Upper lobe of left lung (tissue), 6 donors: ENCODE data around the gene CLSTN2. TPM values are rescaled to one million over a fixed set of nuclear protein-coding genes. Genes with fewer than 3 reads are reported as not detected.

ENCODE experiments used
- ATAC-seq, 2 donors: fragments of 200-7000 bp; cut with Tn5 transposase; one replicate each; pipeline ENCODE4 v1.9.1; 2022; ENCODE audit warnings: mild to moderate bottlenecking in 2 of 2, moderate library complexity in 2 of 2; ENCODE audit not compliant: low FRiP score in 2 of 2
- DNase-seq, 2 donors: peaks; one replicate each; pipeline ENCODE4 v3.0.0-alpha.2; 2019 to 2020
- H3K27ac ChIP-seq, 4 donors: fragments of 200-600 bp; sonication (generic); one replicate each; pipeline ENCODE4 v1.5.1; 2016 to 2019
- H3K27me3 ChIP-seq, 4 donors: fragments of 200-600 bp; sonication (generic); one replicate each; pipeline ENCODE4 v1.5.1; 2017 to 2019
- H3K36me3 ChIP-seq, 4 donors: fragments of 200-600 bp; sonication (generic); one replicate each; pipeline ENCODE4 v1.5.1; 2016 to 2019
- H3K4me1 ChIP-seq, 4 donors: fragments of 200-600 bp; sonication (generic); one replicate each; pipeline ENCODE4 v1.5.1; 2018 to 2019
- H3K4me3 ChIP-seq, 4 donors: fragments of 200-600 bp; sonication (generic); one replicate each; pipeline ENCODE4 v1.5.1; 2017 to 2019; ENCODE audit warnings: mild to moderate bottlenecking in 2 of 4, moderate library complexity in 1 of 4
- H3K9me3 ChIP-seq, 4 donors: fragments of 200-600 bp; sonication (generic); one replicate each; pipeline ENCODE4 v1.5.1; 2018 to 2019
- CTCF ChIP-seq, 6 experiments: fragments of 450-650 bp in 4 of 6; fragments of 200-600 bp in 2 of 6; sonication (generic) in 2 of 6; IDR thresholded peaks; one replicate each; pipeline ENCODE4 v1.5.1; 2016 to 2019; ENCODE audit warnings: antibody characterized with exemption in 6 of 6
- EP300 ChIP-seq, 4 donors: sonication (generic); formaldehyde crosslinking; IDR thresholded peaks; one replicate each; pipeline ENCODE4 v1.5.1; 2017; ENCODE audit warnings: antibody characterized with exemption in 4 of 4, control low read depth in 2 of 4
- POLR2A ChIP-seq, 4 donors: fragments of 450-650 bp; IDR thresholded peaks; one replicate each; pipeline ENCODE4 v1.5.1; 2016 to 2017; ENCODE audit warnings: antibody characterized with exemption in 4 of 4, mild to moderate bottlenecking in 2 of 4
- POLR2AphosphoS5 ChIP-seq, 2 donors: sonication (generic); formaldehyde crosslinking; IDR thresholded peaks; one replicate each; pipeline ENCODE4 v1.5.1; 2017; ENCODE audit warnings: antibody characterized with exemption in 2 of 2
- WGBS, 2 donors: methylation state at CpG; one replicate each; pipeline ENCODE4 v1.1.5; 2017 to 2018; 5-methylcytosine and 5-hydroxymethylcytosine counted together
- total RNA-seq, 6 donors: library from RNA; depleted of rRNA in 4 of 6; stranded (reverse); fragments of >200 nt in 4 of 6; gene quantifications; one replicate each; pipeline versions ENCODE4 v1.1.0 to v1.2.1, GENCODE V29; 2016 to 2021
- donor health status: DM: no; HTN: no; CAD: no; lungs with moderate emphysema.
- donor health status: DM: no; HTN: yes; CAD: no; lungs with severe emphysema.

Gene CLSTN2
- total RNA-seq, 6 donors from 2014 or later = 1.0 to 4.3 (median 1.6) TPM

GRCh38 chr3:140134231-140134965 is 199.4 kb downstream of the CLSTN2 start:
- 81% methylated on average over 5 of the region's 5 CpGs for WGBS, 2 donors
- no peaks in the 10 kb centered on the region for H3K36me3 ChIP-seq
- H3K4me3 ChIP-seq = no peak overlapping the region
- no peaks in the 10 kb centered on the region for H3K9me3 ChIP-seq
- ATAC-seq (no peak), DNase-seq (no peak)
- no peaks in the 10 kb centered on the region for H3K27me3 ChIP-seq
- no peaks in the 10 kb centered on the region for H3K4me1 ChIP-seq
- TF ChIP-seq POLR2AphosphoS5 (IDR thresholded peaks at IDR 0.05) = no peak
- TF ChIP-seq EP300 (IDR thresholded peaks at IDR 0.05) = no peak
- no peak for TF ChIP-seq CTCF (IDR thresholded peaks at IDR 0.05)
- no peak for TF ChIP-seq POLR2A (IDR thresholded peaks at IDR 0.05)
- H3K27ac ChIP-seq = no peak overlapping the region

GRCh38 chr3:140135461-140135860 is 200.5 kb downstream of the CLSTN2 start:
- TF ChIP-seq CTCF (IDR thresholded peaks at IDR 0.05) = no peak
- TF ChIP-seq EP300 (IDR thresholded peaks at IDR 0.05) = no peak
- TF ChIP-seq POLR2A (IDR thresholded peaks at IDR 0.05) = no peak
- TF ChIP-seq POLR2AphosphoS5 (IDR thresholded peaks at IDR 0.05) = no peak
- H3K4me3 ChIP-seq = no peak overlapping the region
- H3K4me1 ChIP-seq = no peaks in the 10 kb centered on the region
- 39 to 53% methylated on average over 4 of the region's 4 CpGs for WGBS, 2 donors
- no peak for ATAC-seq
- DNase-seq = no peak
- no peak overlapping the region for H3K27ac ChIP-seq
- H3K36me3 ChIP-seq = no peaks in the 10 kb centered on the region
- H3K27me3 ChIP-seq = no peaks in the 10 kb centered on the region
- no peaks in the 10 kb centered on the region for H3K9me3 ChIP-seq

- DNase-seq (no peak), ATAC-seq (no peak)
- H3K9me3 ChIP-seq = no peaks in the 10 kb centered on the region
- H3K27ac ChIP-seq = no peak overlapping the region
- 83 to 85% methylated on average over 5 of the region's 5 CpGs for WGBS, 2 donors
- no peaks in the 10 kb centered on the region for H3K27me3 ChIP-seq
- H3K4me1 ChIP-seq = no peaks in the 10 kb centered on the region
- TF ChIP-seq EP300 (IDR thresholded peaks at IDR 0.05) (no peak), POLR2A (IDR thresholded peaks at IDR 0.05) (no peak), CTCF (IDR thresholded peaks at IDR 0.05) (no peak), POLR2AphosphoS5 (IDR thresholded peaks at IDR 0.05) (no peak)
- no peaks in the 10 kb centered on the region for H3K36me3 ChIP-seq
- no peak overlapping the region for H3K4me3 ChIP-seq
Measured at GRCh38 chr3:140143367-140144069, 208.5 kb downstream of the CLSTN2 start.

- no peak for ATAC-seq
- Histone ChIP-seq H3K36me3 (no peaks in the 10 kb centered on the region), H3K27ac (no peak overlapping the region), H3K9me3 (no peaks in the 10 kb centered on the region), H3K4me3 (no peak overlapping the region), H3K4me1 (no peaks in the 10 kb centered on the region), H3K27me3 (no peaks in the 10 kb centered on the region)
- TF ChIP-seq POLR2AphosphoS5 (IDR thresholded peaks at IDR 0.05) = no peak
- no peak for TF ChIP-seq CTCF (IDR thresholded peaks at IDR 0.05)
- no peak for TF ChIP-seq POLR2A (IDR thresholded peaks at IDR 0.05)
- TF ChIP-seq EP300 (IDR thresholded peaks at IDR 0.05) = no peak
- WGBS, 2 donors = 89 to 91% methylated on average over 2 of the region's 2 CpGs
- no peak for DNase-seq
Measured at GRCh38 chr3:140145528-140145927, 210.5 kb downstream of the CLSTN2 start.
